HG03103 (cell line): ENCODE data around the gene NFIA.

Experiments used
- ATAC-seq: cut with Tn5 transposase; IDR thresholded peaks from one replicate; pipeline ENCODE4 v1.9.1; 2021; ENCODE audit warnings: low read depth; ENCODE audit not compliant: unreplicated experiment

The NFIA gene

GRCh38 chr1:61082311-61083012, at the start of gene NFIA:
Gene NFIA, plus strand, starts transcription at chr1:61082561.
- ATAC-seq, result no peak

- ATAC-seq, result no peak
Measured at GRCh38 chr1:61035880-61036279, 46.5 kb upstream of the NFIA start.

- no peak for ATAC-seq
Measured at GRCh38 chr1:61042466-61043009, 39.8 kb upstream of the NFIA start.

- ATAC-seq, result peak; percentile 77
Measured at GRCh38 chr1:61043010-61043820, 39.1 kb upstream of the NFIA start.

- ATAC-seq, result no peak
Measured at GRCh38 chr1:61046434-61046833, 35.9 kb upstream of the NFIA start.

- ATAC-seq, result no peak
Measured at GRCh38 chr1:61047061-61047460, 35.3 kb upstream of the NFIA start.

GRCh38 chr1:61049850-61050540, 32.4 kb upstream of the NFIA start:
- peak; percentile 63 for ATAC-seq

GRCh38 chr1:61050541-61051442, 31.6 kb upstream of the NFIA start:
- ATAC-seq, result no peak

- ATAC-seq, result no peak
Measured at GRCh38 chr1:61051443-61051718, 31.0 kb upstream of the NFIA start.

GRCh38 chr1:61051719-61052394, 30.5 kb upstream of the NFIA start:
- no peak for ATAC-seq

GRCh38 chr1:61052395-61053225, 29.8 kb upstream of the NFIA start:
- no peak for ATAC-seq

- no peak for ATAC-seq
Measured at GRCh38 chr1:61053226-61053711, 29.1 kb upstream of the NFIA start.

GRCh38 chr1:61053712-61054600, 28.4 kb upstream of the NFIA start:
- no peak for ATAC-seq

- no peak for ATAC-seq
Measured at GRCh38 chr1:61054601-61054993, 27.8 kb upstream of the NFIA start.

- no peak for ATAC-seq
Measured at GRCh38 chr1:61055110-61055614, 27.2 kb upstream of the NFIA start.

GRCh38 chr1:61056196-61056572, 26.2 kb upstream of the NFIA start:
- no peak for ATAC-seq

- no peak for ATAC-seq
Measured at GRCh38 chr1:61056573-61057439, 25.6 kb upstream of the NFIA start.
